Activated gamma-delta T cell treated with Interleukin-2 at 50 U/mL for 16 hours (primary cell): ENCODE data around the gene DNAL1.
"Not testable (repeated sequence)": the region's sequence is repeated elsewhere in the genome, so short reads cannot be mapped to it uniquely, and the experiment has no call there.

Experiments used
- DNase-seq: peaks from one replicate; pipeline ENCODE4 v3.0.0-alpha.2; 2020

Gene DNAL1

GRCh38 chr14:73640796-73641365, 3.9 kb upstream of the DNAL1 start:
- DNase-seq: no peak

- DNase-seq: no peak
These were observed 443 bp downstream of the DNAL1 start for GRCh38 chr14:73645248-73645610.

- DNase-seq: no peak
These were observed 6.2 kb downstream of the DNAL1 start for GRCh38 chr14:73651005-73651404.

- no peak for DNase-seq
These were observed 11.1 kb downstream of the DNAL1 start for GRCh38 chr14:73655851-73656250.

- not testable (repeated sequence) for DNase-seq
These were observed 14.4 kb downstream of the DNAL1 start for GRCh38 chr14:73659202-73659601.

GRCh38 chr14:73660511-73660910, 15.7 kb downstream of the DNAL1 start:
- no peak for DNase-seq

- DNase-seq: no peak
These were observed 17.1 kb downstream of the DNAL1 start for GRCh38 chr14:73661872-73662271.

GRCh38 chr14:73662487-73662943, 17.7 kb downstream of the DNAL1 start:
- no peak for DNase-seq

GRCh38 chr14:73663548-73664212, 18.9 kb downstream of the DNAL1 start:
- DNase-seq: no peak

GRCh38 chr14:73665130-73665529, 20.3 kb downstream of the DNAL1 start:
- DNase-seq: no peak

- no peak for DNase-seq
These were observed 21.8 kb downstream of the DNAL1 start for GRCh38 chr14:73666583-73666982.

GRCh38 chr14:73667854-73668253, 23.1 kb downstream of the DNAL1 start:
- DNase-seq: no peak

GRCh38 chr14:73674986-73675385, 30.2 kb downstream of the DNAL1 start:
- DNase-seq: no peak

GRCh38 chr14:73678698-73679097, 33.9 kb downstream of the DNAL1 start:
- DNase-seq: no peak

GRCh38 chr14:73680821-73681220, 36.0 kb downstream of the DNAL1 start:
- DNase-seq: no peak

GRCh38 chr14:73684627-73685026, 39.8 kb downstream of the DNAL1 start:
- DNase-seq: no peak

- no peak for DNase-seq
These were observed 40.5 kb downstream of the DNAL1 start for GRCh38 chr14:73685328-73685727.

GRCh38 chr14:73686901-73687300, 42.1 kb downstream of the DNAL1 start:
- DNase-seq: no peak

GRCh38 chr14:73694083-73694482, 49.3 kb downstream of the DNAL1 start:
- DNase-seq: no peak

- DNase-seq: no peak
These were observed 50.3 kb downstream of the DNAL1 start for GRCh38 chr14:73695082-73695481.

- no peak for DNase-seq
These were observed 51.2 kb downstream of the DNAL1 start for GRCh38 chr14:73695997-73696396.

- DNase-seq: no peak
These were observed 51.9 kb downstream of the DNAL1 start for GRCh38 chr14:73696466-73697400.

- DNase-seq: no peak
These were observed 55.5 kb downstream of the DNAL1 start for GRCh38 chr14:73700325-73700724.

- not testable (repeated sequence) for DNase-seq
These were observed 63.3 kb downstream of the DNAL1 start for GRCh38 chr14:73708076-73708475.
